Osteocyte (in vitro differentiated cells): ENCODE measurements around the gene RTF1. TPM values are rescaled to one million over a fixed set of nuclear protein-coding genes. Genes with fewer than 3 reads are reported as not detected.
A peak's percentile ranks its signal among the peaks of the same experiment; 100 is the strongest.

ENCODE experiments used
- DNase-seq: peaks from one replicate; pipeline ENCODE4 v3.0.0; 2021; ENCODE audit warnings: mixed read lengths; ENCODE audit not compliant: unreplicated experiment; ENCODE audit errors: extremely low spot score
- H3K27ac Mint-ChIP-seq: one replicate; pipeline ENCODE4 v1.8.0; 2021; ENCODE audit warnings: mild to moderate bottlenecking, mixed read lengths; ENCODE audit not compliant: unreplicated experiment
- H3K27me3 Mint-ChIP-seq: one replicate; pipeline ENCODE4 v1.8.0; 2021; ENCODE audit warnings: mixed read lengths; ENCODE audit not compliant: unreplicated experiment
- H3K36me3 Mint-ChIP-seq: one replicate; pipeline ENCODE4 v1.8.0; 2021; ENCODE audit warnings: mixed read lengths; ENCODE audit not compliant: unreplicated experiment
- H3K4me1 Mint-ChIP-seq: one replicate; pipeline ENCODE4 v1.8.0; 2021; ENCODE audit warnings: mixed read lengths; ENCODE audit not compliant: unreplicated experiment
- H3K4me3 Mint-ChIP-seq: one replicate; pipeline ENCODE4 v1.8.0; 2021; ENCODE audit warnings: mild to moderate bottlenecking, moderate library complexity, mixed read lengths; ENCODE audit not compliant: unreplicated experiment
- H3K9me3 Mint-ChIP-seq: one replicate; pipeline ENCODE4 v1.8.0; 2021; ENCODE audit warnings: mixed read lengths; ENCODE audit not compliant: unreplicated experiment
- CTCF ChIP-seq: fragments of 200-600 bp; sonication (generic); IDR thresholded peaks from 2 replicates; pipeline ENCODE4 v1.5.0; 2021; ENCODE audit warnings: antibody characterized with exemption, mild to moderate bottlenecking, moderate library complexity
- total RNA-seq: library from RNA; stranded (reverse); gene quantifications from 2 replicates; pipeline ENCODE4 v1.2.1, GENCODE V29; 2021

RTF1 gene
- total RNA-seq, 1 donor from 2014 or later, result 43.0 TPM

DNA sequence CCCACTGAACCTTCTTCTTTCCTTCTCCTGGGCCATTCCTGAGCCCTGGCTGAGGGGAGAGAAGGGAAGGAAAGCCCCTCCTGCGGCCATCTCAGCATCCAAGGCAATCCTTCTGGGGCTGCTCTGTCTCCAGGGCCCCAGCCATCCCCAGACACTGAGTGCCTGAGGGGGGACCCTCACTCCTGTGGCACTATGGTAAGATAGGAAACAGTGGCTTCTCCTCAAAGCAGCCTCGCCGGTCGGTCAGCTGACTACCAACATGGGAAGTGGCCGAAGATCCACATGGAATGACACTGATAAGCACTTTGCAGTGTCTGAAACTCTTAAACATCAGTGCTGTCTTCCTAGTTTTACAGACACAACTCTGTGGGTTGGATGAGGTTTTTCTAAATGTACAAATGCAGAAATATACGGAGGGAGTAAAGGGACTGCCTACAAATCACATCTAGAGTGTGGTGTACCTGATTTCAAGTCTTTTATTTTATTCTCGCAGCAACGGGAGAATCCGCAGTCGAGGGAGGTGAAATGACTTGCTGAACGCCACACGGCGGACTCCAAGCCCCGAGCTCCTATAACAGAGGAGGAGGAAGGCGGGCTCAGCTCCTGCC lies 75.8 kb downstream of the RTF1 start:
- peaks cover 2% of the 10 kb centered on the region for H3K36me3 Mint-ChIP-seq
- no peak for TF ChIP-seq CTCF
- no peak for DNase-seq
- H3K27ac Mint-ChIP-seq, result no peak overlapping the region
- peaks cover 16% of the 10 kb centered on the region for H3K4me1 Mint-ChIP-seq
- H3K27me3 Mint-ChIP-seq, result peaks cover 24% of the 10 kb centered on the region
- H3K4me3 Mint-ChIP-seq, result peak overlapping the region; percentile 76
- no peaks in the 10 kb centered on the region for H3K9me3 Mint-ChIP-seq

DNA sequence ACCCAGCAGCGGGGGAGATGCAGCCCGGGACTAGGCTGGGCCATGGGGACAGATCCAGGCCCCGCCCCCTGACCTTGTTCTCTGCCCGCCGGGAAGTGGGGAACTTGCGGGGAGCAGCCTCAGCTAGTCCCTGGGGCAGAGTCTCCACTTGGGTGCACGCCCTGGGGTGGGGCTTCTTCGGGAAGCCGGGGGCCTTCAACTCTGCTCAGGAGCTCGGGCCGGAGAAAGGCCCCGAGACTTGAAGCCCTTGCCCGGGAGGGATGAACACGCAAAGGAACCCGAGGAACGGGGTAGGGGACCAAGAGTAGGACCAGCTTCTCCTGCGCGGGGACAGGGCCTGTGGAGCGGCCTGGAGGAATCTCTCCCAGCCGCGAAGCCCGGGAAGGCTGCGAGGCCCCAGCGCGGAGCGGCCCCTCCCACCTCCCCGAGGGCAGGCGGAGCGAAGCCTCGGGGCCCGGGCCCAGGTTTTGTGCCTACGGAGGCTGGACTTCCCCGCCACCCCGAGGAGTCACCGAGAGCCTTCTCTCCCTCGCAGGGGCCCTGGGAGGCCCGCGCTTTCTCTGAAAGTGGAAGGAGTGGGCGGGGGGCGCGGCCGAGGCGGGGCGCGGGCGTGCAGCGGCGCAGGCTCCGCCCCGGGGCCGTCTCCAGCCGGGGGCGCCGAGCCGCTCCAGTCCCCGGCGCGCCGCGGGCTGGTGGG lies 76.5 kb downstream of the RTF1 start, which contains the start of gene ITPKA:
TSS of gene ITPKA (plus strand) at position 670 of the 697 bp plus-strand sequence. CDS start 54 bp downstream, outside the sequence.
- DNase-seq, result no peak
- H3K36me3 Mint-ChIP-seq, result peaks cover 2% of the 10 kb centered on the region
- TF ChIP-seq CTCF, result no peak
- H3K27me3 Mint-ChIP-seq, result peaks cover 27% of the 10 kb centered on the region
- no peaks in the 10 kb centered on the region for H3K9me3 Mint-ChIP-seq
- no peak within 1 kb of the TSS for H3K27ac Mint-ChIP-seq
- H3K4me3 Mint-ChIP-seq, result peak within 1 kb of the TSS; percentile 76
- H3K4me1 Mint-ChIP-seq, result peaks cover 16% of the 10 kb centered on the region

GRCh38 chr15:41493902-41494189 lies 77.0 kb downstream of the RTF1 start:
- no peak overlapping the region for H3K4me3 Mint-ChIP-seq
- peaks cover 32% of the 10 kb centered on the region for H3K27me3 Mint-ChIP-seq
- no peak for TF ChIP-seq CTCF

DNA sequence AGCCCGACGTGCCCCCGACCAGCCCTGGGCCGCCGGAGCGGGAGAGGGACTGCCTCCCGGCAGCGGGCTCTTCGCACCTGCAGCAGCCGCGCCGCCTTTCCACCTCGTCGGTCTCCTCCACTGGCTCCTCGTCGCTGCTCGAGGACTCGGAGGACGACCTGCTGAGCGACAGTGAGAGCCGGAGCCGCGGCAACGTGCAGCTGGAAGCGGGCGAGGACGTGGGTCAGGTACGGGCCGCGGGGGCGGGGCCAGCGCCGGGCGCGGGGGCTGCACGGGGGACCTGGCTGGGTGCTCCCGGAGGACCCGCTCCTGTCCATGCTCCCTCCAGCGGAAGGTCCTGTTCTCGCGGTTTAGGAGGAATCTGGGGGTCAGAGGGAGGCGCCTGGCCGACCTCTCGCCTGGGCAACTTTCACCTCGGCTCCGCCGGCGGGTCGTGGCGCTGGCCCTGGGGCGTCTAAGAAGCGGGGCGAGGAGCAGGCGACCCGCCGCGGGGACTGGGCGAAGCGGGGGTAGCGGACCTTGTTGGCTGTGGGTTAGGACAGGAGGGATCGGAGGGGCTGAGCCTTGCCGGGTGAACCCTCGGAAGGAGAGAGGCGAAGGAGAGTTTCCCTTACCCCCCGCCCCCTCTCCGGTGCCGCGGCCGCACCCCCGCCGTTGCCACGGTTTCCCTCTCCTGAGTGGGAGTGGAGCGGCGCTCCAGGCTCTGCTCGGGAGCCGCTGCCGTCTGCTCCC lies 77.5 kb downstream of the RTF1 start:
- peaks cover 33% of the 10 kb centered on the region for H3K27me3 Mint-ChIP-seq
- TF ChIP-seq CTCF, result no peak

More at GRCh38 chr15:41493902-41494189, 77.0 kb downstream of the RTF1 start:
- H3K27ac Mint-ChIP-seq, result no peak overlapping the region
- no peak for DNase-seq
- H3K9me3 Mint-ChIP-seq, result no peaks in the 10 kb centered on the region
- peaks cover 2% of the 10 kb centered on the region for H3K36me3 Mint-ChIP-seq
- H3K4me1 Mint-ChIP-seq, result peaks cover 16% of the 10 kb centered on the region

More for the DNA sequence above, 77.5 kb downstream of the RTF1 start:
- H3K27ac Mint-ChIP-seq, result no peak overlapping the region
- H3K4me1 Mint-ChIP-seq, result peaks cover 16% of the 10 kb centered on the region
- peak overlapping the region; percentile 48 for H3K4me3 Mint-ChIP-seq
- peaks cover 2% of the 10 kb centered on the region for H3K36me3 Mint-ChIP-seq
- no peak for DNase-seq
- H3K9me3 Mint-ChIP-seq, result no peaks in the 10 kb centered on the region
